ENCODE data around the gene WDR1. TPM values are rescaled to one million over a fixed set of nuclear protein-coding genes. Genes with fewer than 3 reads are reported as not detected.

The WDR1 gene
- total and polyA plus RNA-seq, 2 donors (not counting 3 experiments of a cell fraction or from before 2014, with no cell fraction given), result 590 to 660 TPM

GRCh38 chr4:10058371-10058770 lies 58.2 kb downstream of the WDR1 start:
- no peaks in the 10 kb centered on the region for H4K20me1 ChIP-seq (replicated peaks; ENCODE audit: control insufficient read depth, extremely low read depth, insufficient read depth, low read length)
- intact Hi-C loops (cut with micrococcal nuclease) (no loop called here), dilution Hi-C loops (cut with MboI; ENCODE audit: extremely low pct_ligation_motif_present, low sequenced_read_pairs) (no loop called here)
- H3K4me3 ChIP-seq (replicated peaks in 1 of 3; ENCODE audit: insufficient read depth in 1 of 3, low read depth in 1 of 3, low read length in 3 of 3), result no peak overlapping the region
- no peak overlapping the region for H2AFZ ChIP-seq (ENCODE audit: low read depth, low read length)
- ChIA-PET CTCF (no interaction called here), POLR2A (no interaction called here)
- FAIRE-seq (no peak), DNase-seq (ENCODE audit: low read depth, low spot score) (no peak)
- H3K79me2 ChIP-seq (ENCODE audit: control insufficient read depth, insufficient read depth, low read length), result no peaks in the 10 kb centered on the region
- H3K4me2 ChIP-seq (ENCODE audit: insufficient read depth, low read length), result no peak overlapping the region
- H3K27me3 ChIP-seq (ENCODE audit: control insufficient read depth in 2 of 2, insufficient read depth in 2 of 2, low read length in 2 of 2), result no peaks in the 10 kb centered on the region
- no peaks in the 10 kb centered on the region for H3K9me3 ChIP-seq (replicated peaks; ENCODE audit: control insufficient read depth, insufficient read depth, low read length)
- no peak for TF ChIP-seq MYC (IDR thresholded peaks at IDR 0.05; ENCODE audit: low read depth, low read length)
- no peak for TF ChIP-seq FOS (IDR thresholded peaks at IDR 0.05; ENCODE audit: borderline replicate concordance, insufficient read depth, low read length)
- TF ChIP-seq POLR2AphosphoS5 (IDR thresholded peaks at IDR 0.05; ENCODE audit: insufficient read depth, low read depth, low read length), result no peak
- no peak for TF ChIP-seq EZH2 (IDR thresholded peaks at IDR 0.05; ENCODE audit: borderline replicate concordance, low read depth, low read length, severe bottlenecking)
- no peak for TF ChIP-seq POLR2A (IDR thresholded peaks at IDR 0.05; ENCODE audit: low read depth, low read length)
- no peak overlapping the region for H3K27ac ChIP-seq (ENCODE audit: insufficient read depth, low read depth, low read length)
- peaks cover 6% of the 10 kb centered on the region for H3K4me1 ChIP-seq (ENCODE audit: control insufficient read depth, extremely low read depth, insufficient read depth, low read length)
- H3K36me3 ChIP-seq (ENCODE audit: control insufficient read depth in 2 of 2, extremely low read depth in 1 of 2, insufficient read depth in 2 of 2, low read length in 2 of 2), result no peaks in the 10 kb centered on the region
- no peaks in the 10 kb centered on the region for H3K9me1 ChIP-seq (replicated peaks; ENCODE audit: control insufficient read depth, extremely low read depth, insufficient read depth, low read length)
- no TSS peak for BruUV-seq (replicated peaks)
- H3K9ac ChIP-seq (replicated peaks; ENCODE audit: extremely low read depth, insufficient read depth, low read length), result no peak overlapping the region

DNA sequence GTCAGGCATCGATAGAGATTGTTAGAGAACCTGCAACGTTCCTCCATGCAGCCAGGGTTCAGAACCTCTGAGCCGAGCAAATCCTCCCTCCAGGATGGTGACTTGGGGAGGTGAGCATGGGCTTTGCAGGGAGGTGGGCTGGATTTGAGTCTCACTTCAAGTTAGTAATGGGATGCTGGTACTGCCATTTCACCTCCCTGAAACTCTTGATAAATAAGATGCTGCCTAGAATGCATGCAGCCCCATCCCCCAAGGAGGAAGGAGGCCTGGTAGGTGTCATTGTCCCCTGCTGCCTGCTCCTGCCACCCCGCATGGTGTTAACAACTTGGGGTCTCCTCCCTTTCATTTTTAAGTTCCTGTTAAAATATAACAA lies 59.6 kb downstream of the WDR1 start:
- FAIRE-seq, result no peak
- no peak overlapping the region for H3K4me2 ChIP-seq (ENCODE audit: insufficient read depth, low read length)
- H3K79me2 ChIP-seq (ENCODE audit: control insufficient read depth, insufficient read depth, low read length), result no peaks in the 10 kb centered on the region
- no peak overlapping the region for H3K9ac ChIP-seq (replicated peaks; ENCODE audit: extremely low read depth, insufficient read depth, low read length)
- no TSS peak for BruUV-seq (replicated peaks)
- no peak overlapping the region for H2AFZ ChIP-seq (ENCODE audit: low read depth, low read length)
- DNase-seq (ENCODE audit: low read depth, low spot score), result no peak
- no peak for TF ChIP-seq FOS (IDR thresholded peaks at IDR 0.05; ENCODE audit: borderline replicate concordance, insufficient read depth, low read length)
- no peak for TF ChIP-seq JUN (IDR thresholded peaks at IDR 0.05; ENCODE audit: borderline replicate concordance, insufficient read depth, insufficient read length, low read depth)
- TF ChIP-seq MYC (IDR thresholded peaks at IDR 0.05; ENCODE audit: low read depth, low read length), result no peak
- no peak for TF ChIP-seq EZH2 (IDR thresholded peaks at IDR 0.05; ENCODE audit: borderline replicate concordance, low read depth, low read length, severe bottlenecking)
- TF ChIP-seq MAX (IDR thresholded peaks at IDR 0.05; ENCODE audit: insufficient read depth, insufficient read length), result no peak
- TF ChIP-seq GATA2 (IDR thresholded peaks at IDR 0.05; ENCODE audit: insufficient read depth, insufficient read length, low read depth, low read length), result no peak
- TF ChIP-seq POLR2A (IDR thresholded peaks at IDR 0.05; ENCODE audit: low read depth, low read length), result no peak
- TF ChIP-seq, protein P1, sequence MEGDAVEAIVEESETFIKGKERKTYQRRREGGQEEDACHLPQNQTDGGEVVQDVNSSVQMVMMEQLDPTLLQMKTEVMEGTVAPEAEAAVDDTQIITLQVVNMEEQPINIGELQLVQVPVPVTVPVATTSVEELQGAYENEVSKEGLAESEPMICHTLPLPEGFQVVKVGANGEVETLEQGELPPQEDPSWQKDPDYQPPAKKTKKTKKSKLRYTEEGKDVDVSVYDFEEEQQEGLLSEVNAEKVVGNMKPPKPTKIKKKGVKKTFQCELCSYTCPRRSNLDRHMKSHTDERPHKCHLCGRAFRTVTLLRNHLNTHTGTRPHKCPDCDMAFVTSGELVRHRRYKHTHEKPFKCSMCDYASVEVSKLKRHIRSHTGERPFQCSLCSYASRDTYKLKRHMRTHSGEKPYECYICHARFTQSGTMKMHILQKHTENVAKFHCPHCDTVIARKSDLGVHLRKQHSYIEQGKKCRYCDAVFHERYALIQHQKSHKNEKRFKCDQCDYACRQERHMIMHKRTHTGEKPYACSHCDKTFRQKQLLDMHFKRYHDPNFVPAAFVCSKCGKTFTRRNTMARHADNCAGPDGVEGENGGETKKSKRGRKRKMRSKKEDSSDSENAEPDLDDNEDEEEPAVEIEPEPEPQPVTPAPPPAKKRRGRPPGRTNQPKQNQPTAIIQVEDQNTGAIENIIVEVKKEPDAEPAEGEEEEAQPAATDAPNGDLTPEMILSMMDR (IDR thresholded peaks at IDR 0.05; ENCODE audit: extremely low read depth in 1 of 2, insufficient read depth in 1 of 2, low read depth in 1 of 2, low read length in 2 of 2), result no peak
- TF ChIP-seq POLR2AphosphoS5 (IDR thresholded peaks at IDR 0.05; ENCODE audit: insufficient read depth, low read depth, low read length), result no peak
- H3K27ac ChIP-seq (ENCODE audit: insufficient read depth, low read depth, low read length), result no peak overlapping the region
- no peaks in the 10 kb centered on the region for H3K36me3 ChIP-seq (ENCODE audit: control insufficient read depth in 2 of 2, extremely low read depth in 1 of 2, insufficient read depth in 2 of 2, low read length in 2 of 2)
- intact Hi-C loops (cut with micrococcal nuclease), result no loop called here
- no peaks in the 10 kb centered on the region for H4K20me1 ChIP-seq (replicated peaks; ENCODE audit: control insufficient read depth, extremely low read depth, insufficient read depth, low read length)
- peaks cover 6% of the 10 kb centered on the region for H3K4me1 ChIP-seq (ENCODE audit: control insufficient read depth, extremely low read depth, insufficient read depth, low read length)
- no peaks in the 10 kb centered on the region for H3K9me1 ChIP-seq (replicated peaks; ENCODE audit: control insufficient read depth, extremely low read depth, insufficient read depth, low read length)
- dilution Hi-C loops (cut with MboI; ENCODE audit: extremely low pct_ligation_motif_present, low sequenced_read_pairs), result no loop called here
- no peaks in the 10 kb centered on the region for H3K27me3 ChIP-seq (ENCODE audit: control insufficient read depth in 2 of 2, insufficient read depth in 2 of 2, low read length in 2 of 2)
- ChIA-PET POLR2A (no interaction called here), CTCF (no interaction called here)
- no peak overlapping the region for H3K4me3 ChIP-seq (replicated peaks in 1 of 3; ENCODE audit: insufficient read depth in 1 of 3, low read depth in 1 of 3, low read length in 3 of 3)
- H3K9me3 ChIP-seq (replicated peaks; ENCODE audit: control insufficient read depth, insufficient read depth, low read length), result no peaks in the 10 kb centered on the region
